ENCODE measurements around the gene PRIMA1.

The PRIMA1 gene

DNA sequence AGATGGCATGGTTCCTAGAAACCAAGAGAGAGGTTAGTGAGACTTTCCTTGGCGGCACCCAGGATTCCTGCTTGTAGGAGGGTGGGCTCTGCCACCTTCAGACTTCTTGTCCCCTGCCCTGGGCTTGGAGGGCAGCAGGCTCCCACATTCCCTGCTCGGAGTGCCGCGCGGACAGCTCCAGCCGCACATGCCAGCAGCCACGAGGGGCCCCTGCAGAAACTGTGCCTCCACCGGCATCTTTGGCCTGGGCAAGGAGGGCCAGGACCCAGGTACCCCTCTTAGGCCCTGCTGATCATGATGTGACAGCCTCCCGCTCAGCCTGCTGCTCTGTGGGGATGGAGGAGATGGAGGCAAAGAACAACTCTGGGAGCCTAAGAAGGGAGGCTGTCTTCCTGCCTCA, 62.3 kb downstream of the PRIMA1 start:
- TF ChIP-seq, protein P1, sequence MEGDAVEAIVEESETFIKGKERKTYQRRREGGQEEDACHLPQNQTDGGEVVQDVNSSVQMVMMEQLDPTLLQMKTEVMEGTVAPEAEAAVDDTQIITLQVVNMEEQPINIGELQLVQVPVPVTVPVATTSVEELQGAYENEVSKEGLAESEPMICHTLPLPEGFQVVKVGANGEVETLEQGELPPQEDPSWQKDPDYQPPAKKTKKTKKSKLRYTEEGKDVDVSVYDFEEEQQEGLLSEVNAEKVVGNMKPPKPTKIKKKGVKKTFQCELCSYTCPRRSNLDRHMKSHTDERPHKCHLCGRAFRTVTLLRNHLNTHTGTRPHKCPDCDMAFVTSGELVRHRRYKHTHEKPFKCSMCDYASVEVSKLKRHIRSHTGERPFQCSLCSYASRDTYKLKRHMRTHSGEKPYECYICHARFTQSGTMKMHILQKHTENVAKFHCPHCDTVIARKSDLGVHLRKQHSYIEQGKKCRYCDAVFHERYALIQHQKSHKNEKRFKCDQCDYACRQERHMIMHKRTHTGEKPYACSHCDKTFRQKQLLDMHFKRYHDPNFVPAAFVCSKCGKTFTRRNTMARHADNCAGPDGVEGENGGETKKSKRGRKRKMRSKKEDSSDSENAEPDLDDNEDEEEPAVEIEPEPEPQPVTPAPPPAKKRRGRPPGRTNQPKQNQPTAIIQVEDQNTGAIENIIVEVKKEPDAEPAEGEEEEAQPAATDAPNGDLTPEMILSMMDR (conservative IDR thresholded peaks at IDR 0.05; ENCODE audit: low read depth, low read length): no peak
- no peak for DNase-seq (ENCODE audit: low read depth)
- H3K4me3 ChIP-seq (ENCODE audit: low read length): no peak overlapping the region

DNA sequence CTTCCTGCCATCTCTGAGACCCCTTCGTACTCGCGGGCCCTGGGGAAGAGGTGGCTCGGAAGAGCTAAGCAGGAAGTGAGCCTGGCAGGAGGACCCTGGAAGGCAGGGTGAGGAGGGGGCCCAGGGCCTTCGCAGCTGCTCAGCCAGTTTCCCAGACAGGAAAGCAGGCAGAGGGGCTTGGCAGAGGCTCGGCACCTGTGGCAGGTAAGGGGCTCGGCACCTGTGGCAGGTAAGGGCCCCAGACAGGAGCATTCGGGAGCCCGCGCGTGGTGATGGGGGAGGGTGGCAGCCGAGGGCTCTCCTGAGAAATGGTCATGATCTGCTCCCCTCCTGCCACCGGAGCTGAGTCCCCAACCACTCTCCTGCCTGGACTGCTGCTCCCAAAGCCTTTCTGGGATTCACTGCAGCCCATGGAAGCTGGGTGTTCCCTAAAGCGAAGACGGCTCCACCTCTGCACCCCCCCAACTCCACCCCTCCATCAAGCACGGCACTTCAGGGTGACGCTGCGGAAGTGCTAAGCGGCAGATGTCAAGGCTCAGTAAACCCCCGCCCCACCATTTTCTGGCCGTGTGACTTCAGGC, 63.2 kb downstream of the PRIMA1 start:
- TF ChIP-seq, protein P1 (conservative IDR thresholded peaks at IDR 0.05; ENCODE audit: low read depth, low read length): no peak
- no peak overlapping the region for H3K4me3 ChIP-seq (ENCODE audit: low read length)
- DNase-seq (ENCODE audit: low read depth): no peak

DNA sequence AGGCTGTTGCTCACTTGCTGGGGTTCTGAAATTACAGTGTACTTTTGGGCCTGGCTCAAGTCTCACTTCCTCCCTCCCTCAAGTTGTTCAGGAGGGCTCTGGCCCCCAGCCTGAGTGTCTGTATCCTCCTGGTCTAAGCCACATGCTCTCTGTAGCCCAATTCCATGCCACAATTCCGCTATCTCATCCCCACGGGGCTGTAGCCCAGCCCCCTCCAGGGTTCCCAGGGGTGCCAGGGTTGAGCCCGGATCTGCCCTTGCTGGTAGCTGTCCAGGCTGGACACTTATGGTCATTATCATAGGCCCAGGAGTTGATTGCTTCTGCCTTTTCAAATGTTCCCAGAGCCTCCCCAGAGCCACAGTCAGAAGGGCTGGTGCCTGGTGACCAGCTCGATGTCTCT, 65.3 kb downstream of the PRIMA1 start:
- DNase-seq (ENCODE audit: low read depth): no peak
- TF ChIP-seq, protein P1 (conservative IDR thresholded peaks at IDR 0.05; ENCODE audit: low read depth, low read length): no peak
- no peak overlapping the region for H3K4me3 ChIP-seq (ENCODE audit: low read length)

DNA sequence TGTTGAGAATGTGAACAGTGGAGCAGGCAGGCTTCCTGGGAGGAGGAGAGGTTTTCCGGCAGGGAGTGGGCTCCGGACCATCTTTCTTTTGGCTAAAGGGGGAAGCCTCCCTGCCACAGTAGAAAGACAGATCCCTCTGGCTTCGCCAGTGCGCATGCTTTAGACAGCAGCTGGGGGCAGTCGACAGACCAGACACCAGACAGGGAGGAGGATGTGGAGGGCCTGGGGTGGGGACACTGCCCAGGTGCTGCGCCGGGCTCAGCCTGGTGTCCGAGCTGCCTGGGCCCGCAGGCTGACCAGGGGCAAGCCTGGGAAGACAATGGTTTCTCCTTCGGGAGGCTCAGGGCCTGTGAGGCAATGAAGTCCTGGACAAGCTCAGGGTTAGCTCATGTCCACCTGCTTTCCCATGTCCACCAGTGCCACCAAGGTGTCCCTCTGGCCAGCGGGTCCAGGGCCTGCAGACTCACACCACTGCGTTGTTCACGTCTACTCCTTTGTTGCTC, 67.3 kb downstream of the PRIMA1 start:
- DNase-seq (ENCODE audit: low read depth): no peak
- TF ChIP-seq, protein P1 (conservative IDR thresholded peaks at IDR 0.05; ENCODE audit: low read depth, low read length): no peak
- no peak overlapping the region for H3K4me3 ChIP-seq (ENCODE audit: low read length)

DNA sequence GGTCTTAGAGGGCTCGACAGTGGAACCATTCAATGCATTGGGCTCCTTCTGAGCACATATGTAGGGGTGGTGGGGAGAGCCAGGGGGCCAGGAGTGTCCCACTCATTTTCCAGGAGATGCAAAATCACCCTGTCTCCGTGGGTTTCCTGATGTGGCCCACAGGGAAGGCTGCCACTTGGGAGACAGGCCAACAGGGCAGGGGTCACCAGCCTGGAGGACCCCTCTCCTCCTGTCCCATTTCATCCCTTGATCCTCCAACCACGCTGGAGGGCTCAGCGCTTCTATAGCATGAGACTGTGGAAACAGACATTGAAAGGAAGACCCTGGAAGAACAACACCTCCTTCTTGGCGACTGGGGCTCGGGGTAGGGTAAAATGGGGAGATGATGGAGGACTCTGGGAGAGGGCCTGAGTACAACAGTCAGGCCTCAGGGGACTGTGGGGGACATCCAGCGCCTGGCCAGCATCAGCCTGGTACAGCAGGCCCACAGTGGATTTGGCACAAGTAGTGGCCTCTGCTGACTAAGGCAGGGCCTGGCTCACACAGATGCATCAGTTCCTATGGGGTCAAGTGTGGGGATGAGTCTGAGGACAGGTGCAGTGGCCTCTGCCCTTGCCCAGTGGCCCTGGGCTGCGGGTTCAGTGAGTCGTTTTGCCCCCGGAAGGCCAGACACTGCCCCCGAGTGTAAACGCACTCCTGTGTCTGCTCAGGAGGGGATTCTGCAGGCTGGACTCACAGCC, 68.0 kb downstream of the PRIMA1 start:
- H3K4me3 ChIP-seq (ENCODE audit: low read length): no peak overlapping the region
- DNase-seq (ENCODE audit: low read depth): no peak
- TF ChIP-seq, protein P1 (conservative IDR thresholded peaks at IDR 0.05; ENCODE audit: low read depth, low read length): no peak

DNA sequence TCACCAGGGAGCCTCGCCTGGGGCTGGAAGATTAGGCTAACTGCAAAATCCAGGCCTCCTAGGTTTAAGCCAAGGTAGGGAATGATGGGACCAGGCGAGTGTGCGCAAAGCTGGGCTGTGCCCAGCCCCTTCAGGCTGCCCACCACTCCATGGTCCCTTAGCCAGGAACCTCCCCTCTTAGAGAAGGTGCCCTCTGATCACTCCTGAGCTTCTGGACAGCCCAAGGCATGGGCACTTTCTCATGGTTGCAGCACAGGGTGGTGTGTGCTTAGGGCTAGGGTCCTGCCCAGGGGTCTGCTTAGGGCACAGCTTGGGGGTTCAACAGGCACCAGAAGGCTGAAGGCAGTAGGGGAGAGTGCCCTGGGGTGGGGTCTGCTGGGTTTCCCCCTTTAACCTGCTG, 69.0 kb downstream of the PRIMA1 start:
- DNase-seq (ENCODE audit: low read depth): no peak
- TF ChIP-seq, protein P1 (conservative IDR thresholded peaks at IDR 0.05; ENCODE audit: low read depth, low read length): no peak

More for the DNA sequence above, 69.0 kb downstream of the PRIMA1 start:
- no peak overlapping the region for H3K4me3 ChIP-seq (ENCODE audit: low read length)
